K562 treated with DMSO at 1 percent for 4 hours (cell line): Measurements from ENCODE around the gene ITGA3. TPM values are rescaled to one million over a fixed set of nuclear protein-coding genes. Genes with fewer than 3 reads are reported as not detected.

Experiments used
- total RNA-seq: library from RNA; unstranded; fragments of 300-600 nt; gene quantifications from 2 replicates; pipeline ENCODE4 v1.2.3, GENCODE V29; 2022; ENCODE audit not compliant: insufficient read depth

ITGA3 gene
- total RNA-seq: 2.7 TPM in 1 of 2 replicates, not detected in the other

DNA sequence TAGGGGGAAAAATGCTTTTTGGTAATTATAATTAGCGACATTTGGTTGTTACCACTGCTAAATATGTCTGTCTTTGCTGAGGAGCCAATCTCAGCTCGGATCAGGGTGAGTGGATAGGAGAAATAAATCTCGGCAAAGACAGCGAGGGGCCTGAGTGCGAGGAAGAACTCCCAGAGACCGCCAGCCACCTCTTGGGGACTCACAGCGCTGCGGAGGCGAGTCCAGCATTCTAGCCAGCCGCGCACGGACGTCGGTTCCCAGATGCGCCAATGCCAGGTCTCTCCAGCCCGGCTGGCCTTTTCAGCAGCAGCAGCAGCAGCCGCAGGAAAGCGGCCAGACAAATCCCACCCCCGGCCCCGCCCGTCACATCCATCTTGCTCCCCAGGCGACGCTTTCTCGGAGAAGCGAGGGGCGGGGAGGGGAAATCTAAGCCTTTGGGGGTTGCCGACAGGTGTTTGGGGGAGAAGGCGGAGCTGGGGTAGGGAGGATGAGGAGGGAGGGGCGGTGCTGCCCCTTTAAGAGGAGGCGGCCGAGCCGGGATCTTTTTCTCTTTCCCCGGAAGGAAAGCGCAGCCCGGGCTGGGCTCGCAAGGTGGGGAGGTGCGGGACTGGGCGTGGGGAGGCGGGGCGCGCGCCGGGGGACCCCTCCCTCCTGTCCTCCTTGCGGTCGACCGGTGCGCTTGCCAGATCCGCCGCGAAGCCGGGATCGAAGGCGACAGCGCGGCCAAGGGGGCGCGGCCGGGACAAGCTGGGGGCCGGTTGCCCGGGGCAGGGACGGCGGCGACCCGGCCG lies at the start of gene ITGA3:
Gene ITGA3, plus strand, starts transcription at position 685 of the 791 bp plus-strand sequence. CDS start 330 bp downstream, outside the sequence.

DNA sequence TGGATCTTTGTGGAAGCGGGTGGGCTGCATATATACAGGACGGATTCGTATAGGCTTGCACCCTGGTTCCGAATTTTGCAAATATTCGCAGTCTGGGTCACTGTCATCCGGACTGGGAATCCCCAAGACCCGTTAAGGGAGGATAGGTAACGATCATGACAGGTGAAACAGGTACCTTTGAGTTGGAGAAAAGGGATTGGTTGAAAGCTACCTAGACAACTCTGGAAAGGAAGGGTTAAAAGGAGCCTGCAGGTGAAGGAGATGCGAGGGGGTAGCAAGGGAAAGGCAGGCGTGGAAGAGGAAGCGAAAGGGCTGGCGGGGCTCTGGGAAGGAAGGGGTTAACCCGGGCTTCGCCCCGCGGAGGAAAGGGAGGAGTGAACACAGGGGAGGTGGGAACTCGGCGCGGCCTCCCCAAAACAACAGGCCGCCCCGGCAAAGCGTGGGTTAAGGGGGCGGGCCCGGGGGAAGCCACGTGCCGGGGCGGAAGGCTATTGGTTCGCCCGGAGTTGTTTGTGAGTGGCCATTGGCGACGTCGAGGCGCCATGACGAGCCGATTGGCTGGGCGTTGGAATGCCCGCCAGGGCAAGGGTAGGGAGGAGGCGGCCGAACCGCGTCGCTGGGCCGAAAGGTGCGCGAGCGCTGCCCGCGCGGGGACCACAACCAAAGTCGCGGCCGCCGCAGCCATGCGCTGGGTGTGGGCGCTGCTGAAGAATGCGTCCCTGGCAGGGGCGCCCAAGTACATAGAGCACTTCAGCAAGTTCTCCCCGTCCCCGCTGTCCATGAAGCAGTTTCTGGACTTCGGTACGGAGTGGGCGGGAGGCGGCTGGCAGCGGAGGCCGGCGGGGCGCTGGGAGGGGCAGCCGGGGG lies 39.1 kb downstream of the ITGA3 start, which contains the start of gene PDK2:
Gene PDK2, plus strand, starts transcription at position 599 of the 867 bp plus-strand sequence. Its CDS starts 85 bp downstream, at position 684.

GRCh38 chr17:50129728-50130558 lies 74.0 kb downstream of the ITGA3 start, which contains the start of gene SAMD14:
TSS of gene SAMD14 (minus strand) at chr17:50130160. CDS start at chr17:50124959, 5,201 bp downstream.

Other genes with a start within 250 kb of the ITGA3 start
- not detected in 2 replicates for gene TAC4, start 208.0 kb upstream of the ITGA3 start, total RNA-seq
- gene DLX4, start 86.9 kb upstream of the ITGA3 start, total RNA-seq: 4.7 and 8.6 TPM in 2 replicates
- not detected in 2 replicates for gene DLX3, start 60.9 kb upstream of the ITGA3 start, total RNA-seq
- gene PDK2, start 39.2 kb downstream of the ITGA3 start, total RNA-seq: 2.1 TPM in 1 of 2 replicates, not detected in the other
- 0.29 TPM in 1 of 2 replicates, not detected in the other for gene SAMD14, start 74.0 kb downstream of the ITGA3 start, total RNA-seq
- gene PPP1R9B, start 94.6 kb downstream of the ITGA3 start, total RNA-seq: 21.4 and 26.4 TPM in 2 replicates
- gene SGCA, start 109.9 kb downstream of the ITGA3 start, total RNA-seq: not detected in 2 replicates
- gene COL1A1, start 145.5 kb downstream of the ITGA3 start, total RNA-seq: 0.63 and 0.67 TPM in 2 replicates
- gene TMEM92, start 218.4 kb downstream of the ITGA3 start, total RNA-seq: 1.3 TPM in 1 of 2 replicates, not detected in the other